Measurements from ENCODE around the gene PDE8B.

The PDE8B gene

GRCh38 chr5:77444356-77444755 lies 233.9 kb downstream of the PDE8B start:
- Histone ChIP-seq H3K4me2 (ENCODE audit: low read length) (no peak overlapping the region), H2BK5ac (ENCODE audit: low read length) (no peak overlapping the region), H2BK15ac (replicated peaks; ENCODE audit: low read depth) (no peak overlapping the region), H3K79me1 (ENCODE audit: low read length) (no peaks in the 10 kb centered on the region), H2AK5ac (ENCODE audit: low read length) (no peak overlapping the region), H3K79me2 (ENCODE audit: control insufficient read depth, insufficient read depth, low read length) (no peaks in the 10 kb centered on the region), H2BK120ac (ENCODE audit: low read depth, low read length) (no peak overlapping the region), H3K4ac (ENCODE audit: low read depth, low read length) (no peak overlapping the region), H3K9ac (ENCODE audit: low read length) (no peak overlapping the region), H3K23ac (ENCODE audit: low read length) (no peak overlapping the region), H3K27ac (ENCODE audit: low read depth, low read length) (no peak overlapping the region), H4K8ac (ENCODE audit: low read depth, low read length) (no peak overlapping the region), H3K36me3 (ENCODE audit: control insufficient read depth, insufficient read depth, low read length) (peaks cover 3% of the 10 kb centered on the region), H3K18ac (ENCODE audit: low read length) (no peak overlapping the region), H3K4me1 (ENCODE audit: control insufficient read depth, low read depth, low read length) (no peaks in the 10 kb centered on the region), H3K56ac (ENCODE audit: low read length) (no peak overlapping the region), H3K4me3 (ENCODE audit: low read length) (no peak overlapping the region), H4K5ac (ENCODE audit: low read length) (no peak overlapping the region), H3K27me3 (ENCODE audit: insufficient read depth, low read length, poor library complexity) (no peaks in the 10 kb centered on the region)
- no CpG with 5 or more reads among the region's 1 CpG for WGBS (ENCODE audit: extremely low coverage, insufficient coverage, low lambda C conversion rate)
- no peak for DNase-seq

GRCh38 chr5:77448831-77449230 lies 238.4 kb downstream of the PDE8B start:
- no peak overlapping the region for H2AK5ac ChIP-seq (ENCODE audit: low read length)
- H2BK120ac ChIP-seq (ENCODE audit: low read depth, low read length), result no peak overlapping the region
- no peak overlapping the region for H2BK5ac ChIP-seq (ENCODE audit: low read length)
- no peak overlapping the region for H3K56ac ChIP-seq (ENCODE audit: low read length)
- H3K4me1 ChIP-seq (ENCODE audit: control insufficient read depth, low read depth, low read length), result no peaks in the 10 kb centered on the region
- no peak overlapping the region for H3K4me3 ChIP-seq (ENCODE audit: low read length)
- H3K18ac ChIP-seq (ENCODE audit: low read length), result no peak overlapping the region
- no peak overlapping the region for H3K9ac ChIP-seq (ENCODE audit: low read length)
- no peak overlapping the region for H4K8ac ChIP-seq (ENCODE audit: low read depth, low read length)
- no peak overlapping the region for H3K23ac ChIP-seq (ENCODE audit: low read length)
- no peak overlapping the region for H4K5ac ChIP-seq (ENCODE audit: low read length)
- no peak overlapping the region for H3K4ac ChIP-seq (ENCODE audit: low read depth, low read length)
- no CpG with 5 or more reads among the region's 1 CpG for WGBS (ENCODE audit: extremely low coverage, insufficient coverage, low lambda C conversion rate)
- H3K4me2 ChIP-seq (ENCODE audit: low read length), result no peak overlapping the region
- no peaks in the 10 kb centered on the region for H3K27me3 ChIP-seq (ENCODE audit: insufficient read depth, low read length, poor library complexity)
- no peaks in the 10 kb centered on the region for H3K79me2 ChIP-seq (ENCODE audit: control insufficient read depth, insufficient read depth, low read length)
- H3K79me1 ChIP-seq (ENCODE audit: low read length), result no peaks in the 10 kb centered on the region
- H3K36me3 ChIP-seq (ENCODE audit: control insufficient read depth, insufficient read depth, low read length), result peaks cover 3% of the 10 kb centered on the region
- no peak for DNase-seq
- no peak overlapping the region for H3K27ac ChIP-seq (ENCODE audit: low read depth, low read length)
- no peak overlapping the region for H2BK15ac ChIP-seq (replicated peaks; ENCODE audit: low read depth)

GRCh38 chr5:77449277-77449676 lies 238.8 kb downstream of the PDE8B start:
- Histone ChIP-seq H2BK5ac (ENCODE audit: low read length) (no peak overlapping the region), H4K5ac (ENCODE audit: low read length) (no peak overlapping the region), H3K27ac (ENCODE audit: low read depth, low read length) (no peak overlapping the region), H4K8ac (ENCODE audit: low read depth, low read length) (no peak overlapping the region), H3K23ac (ENCODE audit: low read length) (no peak overlapping the region), H3K79me1 (ENCODE audit: low read length) (no peaks in the 10 kb centered on the region), H3K4me3 (ENCODE audit: low read length) (no peak overlapping the region), H3K36me3 (ENCODE audit: control insufficient read depth, insufficient read depth, low read length) (peaks cover 3% of the 10 kb centered on the region), H3K27me3 (ENCODE audit: insufficient read depth, low read length, poor library complexity) (no peaks in the 10 kb centered on the region), H2AK5ac (ENCODE audit: low read length) (no peak overlapping the region), H3K4me1 (ENCODE audit: control insufficient read depth, low read depth, low read length) (no peaks in the 10 kb centered on the region), H3K56ac (ENCODE audit: low read length) (no peak overlapping the region), H2BK120ac (ENCODE audit: low read depth, low read length) (no peak overlapping the region), H3K4ac (ENCODE audit: low read depth, low read length) (no peak overlapping the region), H3K79me2 (ENCODE audit: control insufficient read depth, insufficient read depth, low read length) (no peaks in the 10 kb centered on the region), H3K18ac (ENCODE audit: low read length) (no peak overlapping the region), H3K9ac (ENCODE audit: low read length) (no peak overlapping the region), H3K4me2 (ENCODE audit: low read length) (no peak overlapping the region), H2BK15ac (replicated peaks; ENCODE audit: low read depth) (no peak overlapping the region)
- WGBS (ENCODE audit: extremely low coverage, insufficient coverage, low lambda C conversion rate), result no CpG with 5 or more reads among the region's 1 CpG
- no peak for DNase-seq

- no CpG with 5 or more reads among the region's 2 CpGs for WGBS (ENCODE audit: extremely low coverage, insufficient coverage, low lambda C conversion rate)
- H3K4me2 ChIP-seq (ENCODE audit: low read length), result no peak overlapping the region
- no peak for DNase-seq
- H3K23ac ChIP-seq (ENCODE audit: low read length), result no peak overlapping the region
- H3K79me2 ChIP-seq (ENCODE audit: control insufficient read depth, insufficient read depth, low read length), result no peaks in the 10 kb centered on the region
- no peaks in the 10 kb centered on the region for H3K79me1 ChIP-seq (ENCODE audit: low read length)
- no peak overlapping the region for H2AK5ac ChIP-seq (ENCODE audit: low read length)
- H2BK120ac ChIP-seq (ENCODE audit: low read depth, low read length), result no peak overlapping the region
- no peak overlapping the region for H2BK15ac ChIP-seq (replicated peaks; ENCODE audit: low read depth)
- no peak overlapping the region for H2BK5ac ChIP-seq (ENCODE audit: low read length)
- no peak overlapping the region for H4K5ac ChIP-seq (ENCODE audit: low read length)
- H3K36me3 ChIP-seq (ENCODE audit: control insufficient read depth, insufficient read depth, low read length), result peaks cover 3% of the 10 kb centered on the region
- H3K18ac ChIP-seq (ENCODE audit: low read length), result no peak overlapping the region
- H4K8ac ChIP-seq (ENCODE audit: low read depth, low read length), result no peak overlapping the region
- no peak overlapping the region for H3K56ac ChIP-seq (ENCODE audit: low read length)
- no peak overlapping the region for H3K4ac ChIP-seq (ENCODE audit: low read depth, low read length)
- H3K4me1 ChIP-seq (ENCODE audit: control insufficient read depth, low read depth, low read length), result no peaks in the 10 kb centered on the region
- H3K9ac ChIP-seq (ENCODE audit: low read length), result no peak overlapping the region
- H3K27ac ChIP-seq (ENCODE audit: low read depth, low read length), result no peak overlapping the region
- no peak overlapping the region for H3K4me3 ChIP-seq (ENCODE audit: low read length)
- no peaks in the 10 kb centered on the region for H3K27me3 ChIP-seq (ENCODE audit: insufficient read depth, low read length, poor library complexity)
These were observed 239.5 kb downstream of the PDE8B start for GRCh38 chr5:77449981-77450380.

- WGBS (ENCODE audit: extremely low coverage, insufficient coverage, low lambda C conversion rate), result no CpG with 5 or more reads among the region's 1 CpG
- Histone ChIP-seq H4K5ac (ENCODE audit: low read length) (no peak overlapping the region), H2BK5ac (ENCODE audit: low read length) (no peak overlapping the region), H4K8ac (ENCODE audit: low read depth, low read length) (no peak overlapping the region), H2AK5ac (ENCODE audit: low read length) (no peak overlapping the region), H3K56ac (ENCODE audit: low read length) (no peak overlapping the region), H3K79me1 (ENCODE audit: low read length) (no peaks in the 10 kb centered on the region), H3K4me3 (ENCODE audit: low read length) (no peak overlapping the region), H3K27me3 (ENCODE audit: insufficient read depth, low read length, poor library complexity) (no peaks in the 10 kb centered on the region), H3K4me1 (ENCODE audit: control insufficient read depth, low read depth, low read length) (no peaks in the 10 kb centered on the region), H3K36me3 (ENCODE audit: control insufficient read depth, insufficient read depth, low read length) (peaks cover 3% of the 10 kb centered on the region), H2BK120ac (ENCODE audit: low read depth, low read length) (no peak overlapping the region), H3K23ac (ENCODE audit: low read length) (no peak overlapping the region), H3K79me2 (ENCODE audit: control insufficient read depth, insufficient read depth, low read length) (no peaks in the 10 kb centered on the region), H3K4me2 (ENCODE audit: low read length) (no peak overlapping the region), H3K18ac (ENCODE audit: low read length) (no peak overlapping the region), H3K9ac (ENCODE audit: low read length) (no peak overlapping the region), H2BK15ac (replicated peaks; ENCODE audit: low read depth) (no peak overlapping the region), H3K4ac (ENCODE audit: low read depth, low read length) (no peak overlapping the region), H3K27ac (ENCODE audit: low read depth, low read length) (no peak overlapping the region)
- no peak for DNase-seq
These were observed 241.9 kb downstream of the PDE8B start for GRCh38 chr5:77452351-77452750.

- peak; percentile 3 for DNase-seq
These were observed 243.6 kb downstream of the PDE8B start for GRCh38 chr5:77454123-77454522.

More at GRCh38 chr5:77454123-77454522, 243.6 kb downstream of the PDE8B start:
- Histone ChIP-seq H3K9ac (ENCODE audit: low read length) (no peak overlapping the region), H3K79me2 (ENCODE audit: control insufficient read depth, insufficient read depth, low read length) (no peaks in the 10 kb centered on the region), H3K27ac (ENCODE audit: low read depth, low read length) (no peak overlapping the region), H3K4me2 (ENCODE audit: low read length) (no peak overlapping the region), H4K8ac (ENCODE audit: low read depth, low read length) (no peak overlapping the region), H3K27me3 (ENCODE audit: insufficient read depth, low read length, poor library complexity) (no peaks in the 10 kb centered on the region), H3K36me3 (ENCODE audit: control insufficient read depth, insufficient read depth, low read length) (peaks cover 3% of the 10 kb centered on the region), H2AK5ac (ENCODE audit: low read length) (no peak overlapping the region), H3K18ac (ENCODE audit: low read length) (no peak overlapping the region), H2BK120ac (ENCODE audit: low read depth, low read length) (no peak overlapping the region), H3K4me1 (ENCODE audit: control insufficient read depth, low read depth, low read length) (no peaks in the 10 kb centered on the region), H2BK5ac (ENCODE audit: low read length) (no peak overlapping the region), H3K4me3 (ENCODE audit: low read length) (no peak overlapping the region), H3K79me1 (ENCODE audit: low read length) (no peaks in the 10 kb centered on the region), H3K4ac (ENCODE audit: low read depth, low read length) (no peak overlapping the region), H4K5ac (ENCODE audit: low read length) (no peak overlapping the region), H2BK15ac (replicated peaks; ENCODE audit: low read depth) (no peak overlapping the region), H3K23ac (ENCODE audit: low read length) (no peak overlapping the region), H3K56ac (ENCODE audit: low read length) (no peak overlapping the region)
- no CpG with 5 or more reads among the region's 3 CpGs for WGBS (ENCODE audit: extremely low coverage, insufficient coverage, low lambda C conversion rate)
